ENCODE results near the gene ZNF778. TPM values are rescaled to one million over a fixed set of nuclear protein-coding genes. Genes with fewer than 3 reads are reported as not detected.
A peak's percentile ranks its signal among the peaks of the same experiment; 100 is the strongest.

ZNF778 gene
- total RNA-seq, 4 donors from 2014 or later = 11.2 to 17.2 (median 13.9) TPM

DNA sequence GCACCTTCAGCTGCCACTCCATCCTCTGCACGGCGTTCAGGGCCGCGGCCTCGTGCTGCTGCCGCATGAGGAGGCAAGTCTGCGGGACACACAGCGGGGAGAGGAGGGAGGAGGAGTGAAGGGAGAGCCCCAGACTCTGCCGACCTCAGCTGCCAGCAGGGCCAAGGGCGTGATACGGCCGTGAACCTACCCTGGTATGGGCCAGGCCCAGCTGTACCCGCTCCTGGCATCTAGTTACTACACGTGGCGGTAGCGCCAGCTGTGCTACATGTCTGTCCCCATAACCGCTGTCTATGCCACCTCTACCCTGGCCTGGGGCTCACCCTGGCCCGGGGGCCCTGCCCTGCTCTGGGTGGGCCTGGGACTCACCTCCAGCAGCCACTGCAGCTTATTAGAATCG lies 51.1 kb downstream of the ZNF778 start:
- WGBS = 94% methylated on average over 16 of the region's 19 CpGs
- H3K27me3 ChIP-seq = no peaks in the 10 kb centered on the region
- TF ChIP-seq POLR2AphosphoS5 (IDR thresholded peaks at IDR 0.05) (no peak), EP300 (IDR thresholded peaks at IDR 0.05) (no peak), POLR2A (IDR thresholded peaks at IDR 0.05; ENCODE audit: low read depth) (no peak)
- TF ChIP-seq, protein P1, sequence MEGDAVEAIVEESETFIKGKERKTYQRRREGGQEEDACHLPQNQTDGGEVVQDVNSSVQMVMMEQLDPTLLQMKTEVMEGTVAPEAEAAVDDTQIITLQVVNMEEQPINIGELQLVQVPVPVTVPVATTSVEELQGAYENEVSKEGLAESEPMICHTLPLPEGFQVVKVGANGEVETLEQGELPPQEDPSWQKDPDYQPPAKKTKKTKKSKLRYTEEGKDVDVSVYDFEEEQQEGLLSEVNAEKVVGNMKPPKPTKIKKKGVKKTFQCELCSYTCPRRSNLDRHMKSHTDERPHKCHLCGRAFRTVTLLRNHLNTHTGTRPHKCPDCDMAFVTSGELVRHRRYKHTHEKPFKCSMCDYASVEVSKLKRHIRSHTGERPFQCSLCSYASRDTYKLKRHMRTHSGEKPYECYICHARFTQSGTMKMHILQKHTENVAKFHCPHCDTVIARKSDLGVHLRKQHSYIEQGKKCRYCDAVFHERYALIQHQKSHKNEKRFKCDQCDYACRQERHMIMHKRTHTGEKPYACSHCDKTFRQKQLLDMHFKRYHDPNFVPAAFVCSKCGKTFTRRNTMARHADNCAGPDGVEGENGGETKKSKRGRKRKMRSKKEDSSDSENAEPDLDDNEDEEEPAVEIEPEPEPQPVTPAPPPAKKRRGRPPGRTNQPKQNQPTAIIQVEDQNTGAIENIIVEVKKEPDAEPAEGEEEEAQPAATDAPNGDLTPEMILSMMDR (IDR thresholded peaks at IDR 0.05) = no peak
- H3K9me3 ChIP-seq = no peaks in the 10 kb centered on the region
- H3K4me1 ChIP-seq = no peaks in the 10 kb centered on the region
- no peak for DNase-seq (ENCODE audit: extremely low spot score)
- no peak overlapping the region for H3K4me3 ChIP-seq
- intact Hi-C loops (cut with DNase I) = no loop called here
- H3K27ac ChIP-seq (replicated peaks in 1 of 4) = peak overlapping the region; percentile 12 to 68 (median 30)
- peaks cover 44 to 88% (median 76%) of the 10 kb centered on the region in 4 donors for H3K36me3 ChIP-seq

DNA sequence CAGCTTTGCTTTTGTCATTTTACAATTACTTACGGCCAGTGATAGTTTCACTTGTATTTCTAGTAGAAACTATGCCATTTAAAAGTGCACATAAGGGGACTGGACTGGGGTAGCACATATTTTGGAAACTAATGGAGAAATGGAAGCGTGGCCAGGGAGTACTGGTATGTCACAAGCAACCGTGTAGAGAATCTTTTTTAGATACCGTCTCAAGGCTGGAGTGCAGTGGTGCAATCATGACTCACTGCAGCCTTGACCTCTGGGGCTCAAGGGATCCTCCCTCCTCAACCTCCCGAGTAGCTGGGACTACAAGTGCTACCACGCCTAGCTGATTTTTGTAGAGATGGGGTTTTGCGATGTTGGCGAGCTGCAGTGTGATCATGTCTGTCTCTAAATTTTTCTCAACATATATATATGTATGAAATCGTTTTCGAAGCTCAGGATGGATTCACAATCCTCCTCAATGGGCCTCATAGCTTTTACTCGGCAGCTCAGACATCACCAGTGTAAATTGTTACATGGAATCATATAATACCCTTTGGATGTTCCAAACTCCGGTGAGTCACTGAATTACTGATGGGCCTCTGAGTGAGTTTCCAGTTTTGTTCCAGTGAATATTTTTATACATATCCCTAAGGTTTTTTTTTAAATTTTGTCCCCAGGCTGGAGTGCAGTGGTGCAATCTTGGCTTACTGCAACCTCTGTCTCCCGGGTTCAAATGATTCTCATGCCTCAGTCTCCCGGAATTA lies 51.7 kb downstream of the ZNF778 start:
- intact Hi-C loops (cut with DNase I) = no loop called here

DNA sequence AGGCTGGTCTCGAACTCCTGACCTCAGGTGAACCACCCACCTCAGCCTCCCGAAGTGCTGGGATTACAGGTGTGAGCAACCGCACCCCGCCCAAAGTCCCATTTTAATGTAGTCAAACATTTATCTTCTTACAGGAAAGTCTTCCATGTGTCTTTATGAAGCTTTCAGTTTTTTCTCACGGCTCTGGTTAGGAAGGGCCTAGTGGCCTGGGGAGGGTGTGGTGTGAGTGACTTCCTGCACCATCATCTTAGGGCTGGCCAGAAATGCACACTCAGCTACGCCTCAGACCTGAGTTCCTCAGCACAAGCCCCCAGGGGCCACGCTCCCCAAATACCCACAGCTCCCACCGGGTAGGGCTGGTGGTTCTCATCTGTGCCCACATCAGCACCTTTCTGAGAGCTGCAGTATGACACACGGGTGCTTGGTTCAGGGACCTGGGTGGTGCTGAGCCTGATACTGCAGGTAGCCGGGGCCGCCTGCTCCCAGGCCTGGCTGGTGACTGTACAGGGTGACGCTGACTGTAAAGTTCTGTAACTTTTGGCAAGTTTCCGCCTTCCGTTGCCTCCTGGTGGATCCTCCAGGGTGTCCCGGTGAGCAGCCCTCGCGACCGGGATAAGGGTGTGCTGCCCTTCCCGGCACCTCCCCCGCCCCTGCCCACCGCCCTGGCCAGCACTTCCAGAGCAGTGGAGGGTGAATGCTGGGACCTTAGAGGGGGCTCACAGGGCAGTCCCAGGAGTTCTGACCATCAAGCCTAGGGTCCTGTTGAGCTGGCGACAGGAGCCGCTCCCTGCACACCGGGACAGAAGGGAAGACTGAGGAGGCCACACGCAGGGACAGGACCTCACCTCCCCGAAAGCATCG lies 52.5 kb downstream of the ZNF778 start:
- H3K27ac ChIP-seq (replicated peaks in 1 of 4) = peak overlapping the region in 1 of 4 donors; percentile 17
- peaks cover 59 to 94% (median 88%) of the 10 kb centered on the region in 4 donors for H3K36me3 ChIP-seq
- TF ChIP-seq POLR2AphosphoS5 (IDR thresholded peaks at IDR 0.05) (no peak), EP300 (IDR thresholded peaks at IDR 0.05) (no peak)
- no peaks in the 10 kb centered on the region for H3K9me3 ChIP-seq
- WGBS = 94% methylated on average over 21 of the region's 27 CpGs
- intact Hi-C loops (cut with DNase I) = no loop called here
- no peak overlapping the region for H3K4me3 ChIP-seq
- no peaks in the 10 kb centered on the region for H3K4me1 ChIP-seq
- no peaks in the 10 kb centered on the region for H3K27me3 ChIP-seq
- no peak for DNase-seq (ENCODE audit: extremely low spot score)

More for the DNA sequence above, 51.7 kb downstream of the ZNF778 start:
- H3K27ac ChIP-seq (replicated peaks in 1 of 4) = peak overlapping the region; percentile 12 to 68 (median 30)
- TF ChIP-seq POLR2AphosphoS5 (IDR thresholded peaks at IDR 0.05) (no peak), POLR2A (IDR thresholded peaks at IDR 0.05; ENCODE audit: low read depth) (no peak), EP300 (IDR thresholded peaks at IDR 0.05) (no peak)
- TF ChIP-seq, protein P1 (IDR thresholded peaks at IDR 0.05) = no peak
- peaks cover 50 to 93% (median 82%) of the 10 kb centered on the region in 4 donors for H3K36me3 ChIP-seq
- 89% methylated on average over 14 of the region's 14 CpGs for WGBS
- no peak for DNase-seq (ENCODE audit: extremely low spot score)
- no peak overlapping the region for H3K4me3 ChIP-seq
- H3K9me3 ChIP-seq = no peaks in the 10 kb centered on the region
- H3K4me1 ChIP-seq = no peaks in the 10 kb centered on the region
- no peaks in the 10 kb centered on the region for H3K27me3 ChIP-seq

GRCh38 chr16:89270666-89271345 lies 53.3 kb downstream of the ZNF778 start:
- intact Hi-C loops (cut with DNase I) = no loop called here
- WGBS = 96% methylated on average over 31 of the region's 32 CpGs
- Histone ChIP-seq H3K27ac (replicated peaks in 1 of 4) (no peak overlapping the region), H3K9me3 (no peaks in the 10 kb centered on the region), H3K4me3 (no peak overlapping the region), H3K4me1 (no peaks in the 10 kb centered on the region), H3K27me3 (no peaks in the 10 kb centered on the region), H3K36me3 (peaks cover 67 to 94% (median 88%) of the 10 kb centered on the region in 4 donors)
- TF ChIP-seq EP300 (IDR thresholded peaks at IDR 0.05) (no peak), POLR2AphosphoS5 (IDR thresholded peaks at IDR 0.05) (no peak), POLR2A (IDR thresholded peaks at IDR 0.05; ENCODE audit: low read depth) (no peak)
- TF ChIP-seq, protein P1 (IDR thresholded peaks at IDR 0.05) = no peak
- DNase-seq (ENCODE audit: extremely low spot score) = no peak

Data from esophagus muscularis mucosa (tissue), 4 donors.